ENCODE measurements around the gene EPB41L2.

EPB41L2 gene

DNA sequence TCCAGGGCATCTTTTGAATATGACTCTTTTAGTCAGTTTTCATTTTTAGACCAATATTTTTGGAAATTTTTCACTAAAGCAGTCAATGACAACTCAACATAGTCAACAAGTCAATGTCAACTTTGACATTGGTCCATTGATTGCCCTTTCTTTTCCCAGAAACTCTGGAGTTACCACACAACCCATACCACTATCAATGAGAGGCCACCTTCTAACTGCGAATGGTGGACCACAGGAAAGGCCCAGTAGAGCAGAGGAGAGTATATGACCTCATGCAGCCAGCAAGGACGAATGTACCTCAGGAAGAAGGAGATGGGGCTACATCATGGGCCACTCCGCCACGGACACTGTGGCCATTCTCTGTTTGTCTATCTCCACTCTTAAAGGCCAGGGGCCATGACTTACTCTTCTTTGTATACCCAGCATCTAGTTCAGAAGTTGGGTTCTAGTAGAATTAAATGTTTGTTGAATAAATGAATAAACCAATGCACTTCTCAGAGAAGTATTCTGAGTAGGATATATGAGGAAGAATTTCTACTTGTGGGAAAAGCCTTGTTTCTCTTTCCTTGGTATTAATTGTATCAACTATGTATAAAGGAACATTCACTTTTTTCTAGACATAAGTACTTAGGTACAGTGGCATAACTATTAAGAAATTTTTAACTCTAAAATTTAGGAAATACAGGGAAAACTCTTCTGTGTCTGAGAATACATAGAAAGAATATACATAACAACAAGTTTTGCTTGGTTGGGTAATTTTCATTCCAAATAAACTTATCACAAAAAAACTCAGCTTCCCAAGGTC, 236.4 kb downstream of the EPB41L2 start:
- no peak for DNase-seq (ENCODE audit: low spot score)
- TF ChIP-seq, protein P1, sequence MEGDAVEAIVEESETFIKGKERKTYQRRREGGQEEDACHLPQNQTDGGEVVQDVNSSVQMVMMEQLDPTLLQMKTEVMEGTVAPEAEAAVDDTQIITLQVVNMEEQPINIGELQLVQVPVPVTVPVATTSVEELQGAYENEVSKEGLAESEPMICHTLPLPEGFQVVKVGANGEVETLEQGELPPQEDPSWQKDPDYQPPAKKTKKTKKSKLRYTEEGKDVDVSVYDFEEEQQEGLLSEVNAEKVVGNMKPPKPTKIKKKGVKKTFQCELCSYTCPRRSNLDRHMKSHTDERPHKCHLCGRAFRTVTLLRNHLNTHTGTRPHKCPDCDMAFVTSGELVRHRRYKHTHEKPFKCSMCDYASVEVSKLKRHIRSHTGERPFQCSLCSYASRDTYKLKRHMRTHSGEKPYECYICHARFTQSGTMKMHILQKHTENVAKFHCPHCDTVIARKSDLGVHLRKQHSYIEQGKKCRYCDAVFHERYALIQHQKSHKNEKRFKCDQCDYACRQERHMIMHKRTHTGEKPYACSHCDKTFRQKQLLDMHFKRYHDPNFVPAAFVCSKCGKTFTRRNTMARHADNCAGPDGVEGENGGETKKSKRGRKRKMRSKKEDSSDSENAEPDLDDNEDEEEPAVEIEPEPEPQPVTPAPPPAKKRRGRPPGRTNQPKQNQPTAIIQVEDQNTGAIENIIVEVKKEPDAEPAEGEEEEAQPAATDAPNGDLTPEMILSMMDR (IDR thresholded peaks at IDR 0.05; ENCODE audit: borderline replicate concordance, control extremely low read depth, extremely low read depth, insufficient read depth, missing control alignments), result no peak
- in situ Hi-C loops (cut with MboI; ENCODE audit: low sequenced_read_pairs, unreplicated experiment), result no loop called here

DNA sequence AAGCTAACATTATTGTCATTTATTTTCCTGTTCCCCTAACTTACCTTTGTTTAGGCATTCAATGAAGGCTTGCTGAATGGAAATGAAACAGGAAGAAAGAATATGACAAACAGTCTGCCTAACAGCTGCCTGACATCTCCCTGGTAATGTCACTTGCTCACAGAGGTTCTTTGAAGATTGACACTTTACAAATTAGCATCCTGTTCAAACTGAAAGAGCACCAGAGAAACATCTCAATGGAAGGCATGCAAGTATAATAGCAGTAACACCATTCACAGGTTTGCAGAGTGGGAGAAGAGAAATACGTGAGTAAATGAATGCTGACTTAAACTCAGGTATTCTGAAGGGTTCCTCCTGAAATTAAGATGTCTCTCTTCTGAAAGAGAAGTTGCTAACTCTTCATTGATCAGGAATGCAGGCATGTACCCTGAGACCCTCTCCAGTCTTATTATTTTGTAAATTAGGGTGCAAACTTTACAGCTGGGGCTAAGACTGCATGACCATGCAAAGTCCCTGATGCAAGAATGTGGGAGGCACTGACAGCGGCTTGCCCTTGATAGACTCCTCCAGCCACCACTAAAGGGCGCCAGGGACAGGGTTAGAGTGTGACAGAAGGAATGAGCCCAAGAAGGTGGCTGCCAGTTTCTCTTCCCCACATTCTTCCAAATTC, 237.1 kb downstream of the EPB41L2 start:
- in situ Hi-C loops (cut with MboI; ENCODE audit: low sequenced_read_pairs, unreplicated experiment), result no loop called here
- DNase-seq (ENCODE audit: low spot score), result no peak
- TF ChIP-seq, protein P1 (IDR thresholded peaks at IDR 0.05; ENCODE audit: borderline replicate concordance, control extremely low read depth, extremely low read depth, insufficient read depth, missing control alignments), result no peak

- no peak for DNase-seq (ENCODE audit: low spot score)
- in situ Hi-C loops (cut with MboI; ENCODE audit: low sequenced_read_pairs, unreplicated experiment), result no loop called here
- TF ChIP-seq, protein P1 (IDR thresholded peaks at IDR 0.05; ENCODE audit: borderline replicate concordance, control extremely low read depth, extremely low read depth, insufficient read depth, missing control alignments), result no peak
These were observed 237.9 kb downstream of the EPB41L2 start for GRCh38 chr6:130824978-130825694.

DNA sequence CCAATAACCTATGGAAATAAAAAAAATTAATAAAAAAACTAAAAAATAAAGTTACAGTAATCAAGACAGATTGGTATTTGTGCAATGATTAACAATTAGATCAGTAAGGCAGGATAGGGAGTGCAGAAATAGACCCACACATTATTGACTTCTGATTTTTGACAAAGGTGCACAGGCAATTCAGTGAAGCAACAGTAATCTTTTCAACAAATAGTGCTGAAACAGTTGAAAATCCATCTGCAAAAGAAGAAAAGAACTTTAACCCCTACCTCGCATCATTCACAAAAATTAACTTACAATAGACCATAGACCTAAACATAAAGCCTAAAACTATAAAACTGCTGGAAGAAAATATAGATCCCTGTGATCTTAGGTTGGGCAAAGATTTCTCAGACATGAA, 240.3 kb downstream of the EPB41L2 start:
- in situ Hi-C loops (cut with MboI; ENCODE audit: low sequenced_read_pairs, unreplicated experiment), result no loop called here
- DNase-seq (ENCODE audit: low spot score), result no peak
- TF ChIP-seq, protein P1 (IDR thresholded peaks at IDR 0.05; ENCODE audit: borderline replicate concordance, control extremely low read depth, extremely low read depth, insufficient read depth, missing control alignments), result no peak

DNA sequence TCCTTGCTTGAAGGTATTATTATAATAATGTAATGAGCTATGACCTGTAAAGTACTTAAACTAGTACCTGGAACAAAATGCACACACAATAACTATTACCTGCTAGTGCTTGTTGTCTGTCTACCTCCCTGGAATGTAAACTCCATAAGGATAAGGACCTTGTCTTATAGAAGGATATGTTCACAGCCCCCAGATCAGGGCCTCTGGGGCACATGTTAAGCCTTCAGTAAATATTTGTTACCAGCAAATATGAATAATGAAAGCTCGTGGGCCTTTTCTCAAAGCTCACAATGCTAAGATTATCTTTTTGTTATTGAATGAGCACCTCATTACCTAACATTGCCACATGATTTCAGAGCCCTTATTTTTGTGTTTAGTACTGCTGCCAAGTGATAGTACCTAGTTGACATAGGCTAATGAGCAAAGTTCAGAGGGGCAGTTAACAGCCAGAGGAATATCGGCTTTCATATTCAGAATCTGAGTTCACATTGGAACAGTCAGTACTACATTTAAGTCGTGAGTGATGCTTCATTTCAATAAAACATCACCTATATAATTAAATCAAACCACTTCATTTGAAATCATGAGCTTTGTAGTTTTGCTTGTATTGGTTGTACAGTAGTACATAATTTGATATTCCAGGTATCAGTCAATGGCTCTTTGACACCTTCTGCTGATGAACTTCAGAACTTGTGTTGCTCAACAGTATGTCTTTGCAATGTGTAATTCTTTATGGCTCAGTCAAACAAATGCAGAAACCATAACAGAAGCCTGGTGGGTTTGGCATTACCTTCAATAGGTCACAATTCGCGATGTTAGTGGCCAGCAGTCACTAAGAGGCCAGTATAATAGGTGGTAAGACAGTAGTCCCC, 247.6 kb downstream of the EPB41L2 start:
- in situ Hi-C loops (cut with MboI; ENCODE audit: low sequenced_read_pairs, unreplicated experiment), result no loop called here
- TF ChIP-seq, protein P1 (IDR thresholded peaks at IDR 0.05; ENCODE audit: borderline replicate concordance, control extremely low read depth, extremely low read depth, insufficient read depth, missing control alignments), result no peak
- no peak for DNase-seq (ENCODE audit: low spot score)

- TF ChIP-seq, protein P1 (IDR thresholded peaks at IDR 0.05; ENCODE audit: borderline replicate concordance, control extremely low read depth, extremely low read depth, insufficient read depth, missing control alignments), result no peak
- no peak for DNase-seq (ENCODE audit: low spot score)
- in situ Hi-C loops (cut with MboI; ENCODE audit: low sequenced_read_pairs, unreplicated experiment), result no loop called here
These were observed 248.5 kb downstream of the EPB41L2 start for GRCh38 chr6:130814506-130814905.

Measured in GM13976 (cell line).